Gastroesophageal sphincter (tissue), 4 donors: ENCODE measurements around the gene GABRG3. TPM values are rescaled to one million over a fixed set of nuclear protein-coding genes. Genes with fewer than 3 reads are reported as not detected.

Experiments used
- ATAC-seq: fragments of 150-250 bp; one replicate; pipeline ENCODE4 v1.9.1; 2016; ENCODE audit warnings: mild to moderate bottlenecking, moderate library complexity
- H3K27ac ChIP-seq, 4 donors: fragments of 200-600 bp; sonication (generic) in 3 of 4; 1 replicate in 3 of 4; 2 replicates in 1 of 4; pipeline ENCODE4 v1.5.1; 2016 to 2019
- H3K27me3 ChIP-seq: fragments of 200-600 bp; sonication (generic); one replicate; pipeline ENCODE4 v1.5.1; 2019
- H3K36me3 ChIP-seq, 2 donors: fragments of 200-600 bp; sonication (generic); one replicate each; pipeline ENCODE4 v1.5.1; 2019; ENCODE audit warnings: control low read depth in 1 of 2
- H3K4me1 ChIP-seq, 3 donors: fragments of 200-600 bp; sonication (generic); 1 replicate in 2 of 3; 2 replicates in 1 of 3; pipeline ENCODE4 v1.5.1; 2016 to 2019; ENCODE audit warnings: control low read depth in 2 of 3
- H3K4me3 ChIP-seq, 2 donors: fragments of 200-600 bp; sonication (generic); one replicate each; pipeline ENCODE4 v1.5.1; 2019; ENCODE audit warnings: mild to moderate bottlenecking in 1 of 2, moderate library complexity in 1 of 2
- H3K9me3 ChIP-seq, 3 donors: fragments of 200-600 bp; sonication (generic); one replicate each; pipeline ENCODE4 v1.5.1; 2017 to 2019; ENCODE audit warnings: control low read depth in 2 of 3
- EP300 ChIP-seq: sonication (generic); formaldehyde crosslinking; IDR thresholded peaks from one replicate; pipeline ENCODE4 v1.6.1; 2017; ENCODE audit warnings: antibody characterized with exemption, mild to moderate bottlenecking
- POLR2A ChIP-seq, 2 donors: fragments of 450-650 bp; IDR thresholded peaks; one replicate each; pipeline ENCODE4 v1.6.1; 2017; ENCODE audit warnings: antibody characterized with exemption in 2 of 2, mild to moderate bottlenecking in 2 of 2, moderate library complexity in 1 of 2
- POLR2AphosphoS5 ChIP-seq: sonication (generic); formaldehyde crosslinking; IDR thresholded peaks from one replicate; pipeline ENCODE4 v1.6.1; 2017; ENCODE audit warnings: antibody characterized with exemption
- WGBS, 2 donors: methylation state at CpG; one replicate each; pipeline ENCODE4 v1.1.5; 2018; ENCODE audit warnings: low coverage in 1 of 2; 5-methylcytosine and 5-hydroxymethylcytosine counted together
- total RNA-seq, 4 donors: library from RNA; depleted of rRNA; stranded (reverse); fragments of >200 nt; gene quantifications; one replicate each; pipeline ENCODE4 v1.1.0, GENCODE V29; 2016
- TF ChIP-seq, protein P1 (sequence below), 4 experiments: fragments of 200-600 bp in 2 of 4; fragments of 450-650 bp in 2 of 4; sonication (generic) in 1 of 4; IDR thresholded peaks; one replicate each; pipeline ENCODE4 v1.5.1; 2017 to 2019; ENCODE audit warnings: antibody characterized with exemption in 4 of 4, mild to moderate bottlenecking in 2 of 4, moderate library complexity in 2 of 4

Gene GABRG3
- total RNA-seq, 4 donors from 2014 or later, result under 0.01 to 0.04 TPM; not detected in 2

DNA sequence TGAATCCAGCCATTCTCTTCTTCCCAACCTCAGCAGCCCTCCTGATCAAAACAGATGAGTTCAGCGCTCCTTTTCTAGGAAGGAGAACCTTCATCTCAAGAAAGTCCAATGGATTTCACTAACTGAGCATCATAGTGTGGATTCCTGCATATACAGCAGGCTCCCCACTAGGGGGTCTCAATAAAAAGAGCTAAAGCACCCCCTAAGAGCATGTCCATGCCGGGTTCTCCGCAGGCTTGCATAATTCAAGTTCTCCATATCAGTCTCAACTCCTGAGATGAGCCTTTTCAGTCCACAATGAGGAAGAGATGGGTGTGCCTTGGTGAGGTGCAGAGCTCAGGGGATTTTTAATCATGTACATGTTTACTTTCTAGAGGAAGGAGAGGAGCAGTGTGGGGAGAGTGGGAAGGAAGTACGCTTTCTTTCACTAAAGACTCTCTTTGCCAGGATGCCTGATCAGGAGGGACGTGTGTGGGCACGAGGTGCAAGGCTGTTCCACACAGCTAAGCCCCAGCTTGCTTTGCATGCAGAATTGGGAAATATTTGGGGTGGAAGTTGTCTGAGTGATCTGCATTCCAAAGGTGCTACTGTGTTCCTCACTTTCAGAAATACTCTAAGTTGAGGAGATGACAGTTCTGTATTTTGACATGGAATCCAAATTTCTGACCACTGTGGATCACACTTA, 564.6 kb downstream of the GABRG3 start:
- 77 to 87% methylated on average over 3 to 6 of the region's 6 CpGs for WGBS, 2 donors
- H3K36me3 ChIP-seq, result no peaks in the 10 kb centered on the region
- TF ChIP-seq POLR2A (IDR thresholded peaks at IDR 0.05), result no peak
- TF ChIP-seq POLR2AphosphoS5, result no peak
- TF ChIP-seq, protein P1, sequence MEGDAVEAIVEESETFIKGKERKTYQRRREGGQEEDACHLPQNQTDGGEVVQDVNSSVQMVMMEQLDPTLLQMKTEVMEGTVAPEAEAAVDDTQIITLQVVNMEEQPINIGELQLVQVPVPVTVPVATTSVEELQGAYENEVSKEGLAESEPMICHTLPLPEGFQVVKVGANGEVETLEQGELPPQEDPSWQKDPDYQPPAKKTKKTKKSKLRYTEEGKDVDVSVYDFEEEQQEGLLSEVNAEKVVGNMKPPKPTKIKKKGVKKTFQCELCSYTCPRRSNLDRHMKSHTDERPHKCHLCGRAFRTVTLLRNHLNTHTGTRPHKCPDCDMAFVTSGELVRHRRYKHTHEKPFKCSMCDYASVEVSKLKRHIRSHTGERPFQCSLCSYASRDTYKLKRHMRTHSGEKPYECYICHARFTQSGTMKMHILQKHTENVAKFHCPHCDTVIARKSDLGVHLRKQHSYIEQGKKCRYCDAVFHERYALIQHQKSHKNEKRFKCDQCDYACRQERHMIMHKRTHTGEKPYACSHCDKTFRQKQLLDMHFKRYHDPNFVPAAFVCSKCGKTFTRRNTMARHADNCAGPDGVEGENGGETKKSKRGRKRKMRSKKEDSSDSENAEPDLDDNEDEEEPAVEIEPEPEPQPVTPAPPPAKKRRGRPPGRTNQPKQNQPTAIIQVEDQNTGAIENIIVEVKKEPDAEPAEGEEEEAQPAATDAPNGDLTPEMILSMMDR (IDR thresholded peaks at IDR 0.05), result no peak
- TF ChIP-seq EP300, result no peak
- H3K4me1 ChIP-seq, result no peaks in the 10 kb centered on the region
- peaks cover 4% of the 10 kb centered on the region for H3K27me3 ChIP-seq
- no peak for ATAC-seq
- no peaks in the 10 kb centered on the region for H3K9me3 ChIP-seq
- no peak overlapping the region for H3K4me3 ChIP-seq
- no peak overlapping the region for H3K27ac ChIP-seq

DNA sequence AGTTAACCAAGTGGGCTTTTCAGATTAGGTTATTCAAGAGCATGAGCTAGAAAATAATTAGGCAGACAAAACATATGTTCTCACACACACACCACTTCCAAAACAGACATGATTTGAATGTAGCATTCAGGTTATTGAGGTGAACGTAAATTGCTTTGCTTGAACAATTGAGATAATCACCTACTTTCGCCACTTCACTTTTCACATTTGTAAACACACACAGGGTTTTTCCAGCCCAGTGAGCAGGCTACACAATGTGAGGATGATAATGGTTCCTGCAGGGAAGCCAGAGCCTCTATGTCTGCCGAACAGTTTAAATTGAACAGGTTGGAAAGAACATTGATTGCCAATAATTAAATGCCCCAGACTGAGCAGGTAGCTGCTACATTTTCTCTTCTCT, 567.3 kb downstream of the GABRG3 start:
- WGBS, 2 donors, result 39 to 88% methylated on average over 3 of the region's 3 CpGs
- Histone ChIP-seq H3K9me3 (no peaks in the 10 kb centered on the region), H3K4me3 (no peak overlapping the region), H3K27me3 (peaks cover 1% of the 10 kb centered on the region), H3K27ac (no peak overlapping the region), H3K36me3 (no peaks in the 10 kb centered on the region), H3K4me1 (no peaks in the 10 kb centered on the region)
- TF ChIP-seq POLR2AphosphoS5, result no peak
- TF ChIP-seq POLR2A (IDR thresholded peaks at IDR 0.05), result no peak
- TF ChIP-seq, protein P1 (IDR thresholded peaks at IDR 0.05), result no peak
- TF ChIP-seq EP300, result no peak
- no peak for ATAC-seq

GRCh38 chr15:27541581-27541980, 570.6 kb downstream of the GABRG3 start:
- no peaks in the 10 kb centered on the region for H3K4me1 ChIP-seq
- no peaks in the 10 kb centered on the region for H3K36me3 ChIP-seq
- H3K27me3 ChIP-seq, result no peaks in the 10 kb centered on the region
- H3K27ac ChIP-seq, result no peak overlapping the region
- ATAC-seq, result no peak
- H3K4me3 ChIP-seq, result no peak overlapping the region
- TF ChIP-seq, protein P1 (IDR thresholded peaks at IDR 0.05), result no peak
- TF ChIP-seq EP300 (no peak), POLR2AphosphoS5 (no peak), POLR2A (IDR thresholded peaks at IDR 0.05) (no peak)
- no peaks in the 10 kb centered on the region for H3K9me3 ChIP-seq
- 97 to 100% methylated on average over 9 to 10 of the region's 40 CpGs for WGBS, 2 donors

- Histone ChIP-seq H3K27me3 (no peaks in the 10 kb centered on the region), H3K4me1 (no peaks in the 10 kb centered on the region), H3K36me3 (no peaks in the 10 kb centered on the region), H3K27ac (no peak overlapping the region), H3K4me3 (no peak overlapping the region), H3K9me3 (no peaks in the 10 kb centered on the region)
- no peak for ATAC-seq
- WGBS, 2 donors, result 67 to 72% methylated on average over 6 to 7 of the region's 8 CpGs
- TF ChIP-seq POLR2AphosphoS5 (no peak), EP300 (no peak), POLR2A (IDR thresholded peaks at IDR 0.05) (no peak)
- TF ChIP-seq, protein P1 (IDR thresholded peaks at IDR 0.05), result no peak
Observed at GRCh38 chr15:27545494-27546255, 574.7 kb downstream of the GABRG3 start.
